Body of pancreas (tissue), 4 donors: ENCODE data around the gene WDFY1. TPM values are rescaled to one million over a fixed set of nuclear protein-coding genes. Genes with fewer than 3 reads are reported as not detected.
"Not testable (repeated sequence)": the region's sequence is repeated elsewhere in the genome, so short reads cannot be mapped to it uniquely, and the experiment has no call there.

Experiments
- ATAC-seq: fragments of 150-250 bp; one replicate; pipeline ENCODE4 v1.9.1; 2016
- DNase-seq, 4 donors: peaks; one replicate each; pipeline ENCODE4 v3.0.0-alpha.2; 2019
- H3K27ac ChIP-seq, 4 donors: fragments of 200-600 bp; sonication (generic); 1 replicate in 3 of 4; 2 replicates in 1 of 4; pipeline versions ENCODE4 v1.5.1 to v1.6.1; 2016 to 2019; ENCODE audit warnings: mild to moderate bottlenecking in 1 of 4, mixed read lengths in 1 of 4, moderate library complexity in 1 of 4
- H3K27me3 ChIP-seq, 2 donors: fragments of 200-600 bp; sonication (generic); one replicate each; pipeline ENCODE4 v1.6.0; 2016; ENCODE audit warnings: mild to moderate bottlenecking in 1 of 2
- H3K36me3 ChIP-seq, 2 donors: fragments of 200-600 bp; sonication (generic); replicated peaks in 1 of 2; 2 replicates each; pipeline ENCODE4 v1.5.1; 2016; ENCODE audit warnings: low read depth in 2 of 2; ENCODE audit not compliant: insufficient read depth in 1 of 2
- H3K4me1 ChIP-seq: fragments of 200-600 bp; sonication (generic); one replicate; pipeline ENCODE4 v1.6.0; 2016
- H3K4me3 ChIP-seq, 2 donors: fragments of 200-600 bp; sonication (generic); 1 replicate in 1 of 2; 2 replicates in 1 of 2; pipeline ENCODE4 v1.5.1; 2016 to 2019
- H3K9me3 ChIP-seq, 3 donors: fragments of 200-600 bp; sonication (generic); 1 replicate in 2 of 3; 2 replicates in 1 of 3; pipeline ENCODE4 v1.5.1; 2016
- POLR2A ChIP-seq, 3 donors: fragments of 450-650 bp; IDR thresholded peaks; one replicate each; pipeline ENCODE4 v1.6.1; 2016; ENCODE audit warnings: antibody characterized with exemption in 3 of 3, mild to moderate bottlenecking in 2 of 3
- WGBS, 2 donors: methylation state at CpG; one replicate each; pipeline ENCODE4 v1.1.5; 2017; 5-methylcytosine and 5-hydroxymethylcytosine counted together
- intact Hi-C: fragments of 100-400 bp; cut with DNase I; formaldehyde crosslinking; loops from one replicate; pipeline ENCODE4 v1.15.1; 2023
- total RNA-seq, 2 donors: library from RNA; depleted of rRNA; stranded (reverse); fragments of >200 nt; gene quantifications; one replicate each; pipeline ENCODE4 v1.1.0, GENCODE V29; 2016
- TF ChIP-seq, protein P1 (sequence below), 7 experiments: fragments of 450-650 bp in 4 of 7; fragments of 200-600 bp in 3 of 7; sonication (generic) in 3 of 7; IDR thresholded peaks; one replicate each; pipeline ENCODE4 v1.5.1; 2016 to 2019; ENCODE audit warnings: antibody characterized with exemption in 7 of 7

Gene WDFY1
- total RNA-seq, 2 donors from 2014 or later: 18.9 to 71.5 TPM

- DNase-seq (no peak), ATAC-seq (no peak)
- Histone ChIP-seq H3K9me3 (no peaks in the 10 kb centered on the region), H3K27me3 (no peaks in the 10 kb centered on the region), H3K4me3 (no peak overlapping the region), H3K27ac (no peak overlapping the region), H3K36me3 (no peaks in the 10 kb centered on the region), H3K4me1 (peaks cover 49% of the 10 kb centered on the region)
- TF ChIP-seq, protein P1, sequence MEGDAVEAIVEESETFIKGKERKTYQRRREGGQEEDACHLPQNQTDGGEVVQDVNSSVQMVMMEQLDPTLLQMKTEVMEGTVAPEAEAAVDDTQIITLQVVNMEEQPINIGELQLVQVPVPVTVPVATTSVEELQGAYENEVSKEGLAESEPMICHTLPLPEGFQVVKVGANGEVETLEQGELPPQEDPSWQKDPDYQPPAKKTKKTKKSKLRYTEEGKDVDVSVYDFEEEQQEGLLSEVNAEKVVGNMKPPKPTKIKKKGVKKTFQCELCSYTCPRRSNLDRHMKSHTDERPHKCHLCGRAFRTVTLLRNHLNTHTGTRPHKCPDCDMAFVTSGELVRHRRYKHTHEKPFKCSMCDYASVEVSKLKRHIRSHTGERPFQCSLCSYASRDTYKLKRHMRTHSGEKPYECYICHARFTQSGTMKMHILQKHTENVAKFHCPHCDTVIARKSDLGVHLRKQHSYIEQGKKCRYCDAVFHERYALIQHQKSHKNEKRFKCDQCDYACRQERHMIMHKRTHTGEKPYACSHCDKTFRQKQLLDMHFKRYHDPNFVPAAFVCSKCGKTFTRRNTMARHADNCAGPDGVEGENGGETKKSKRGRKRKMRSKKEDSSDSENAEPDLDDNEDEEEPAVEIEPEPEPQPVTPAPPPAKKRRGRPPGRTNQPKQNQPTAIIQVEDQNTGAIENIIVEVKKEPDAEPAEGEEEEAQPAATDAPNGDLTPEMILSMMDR (IDR thresholded peaks at IDR 0.05): no peak
- no peak for TF ChIP-seq POLR2A (IDR thresholded peaks at IDR 0.05)
- 48 to 53% methylated on average over 12 of the region's 12 CpGs for WGBS, 2 donors
- intact Hi-C loops: no loop called here
Observed at GRCh38 chr2:223941579-223942277, 3.4 kb downstream of the WDFY1 start.

GRCh38 chr2:223939438-223939837 lies 5.7 kb downstream of the WDFY1 start:
- H3K9me3 ChIP-seq, ATAC-seq, H3K36me3 ChIP-seq, H3K4me3 ChIP-seq, DNase-seq, H3K27ac ChIP-seq, H3K27me3 ChIP-seq, intact Hi-C loops: not testable (repeated sequence)
- H3K4me1 ChIP-seq: peaks cover 72% of the 10 kb centered on the region
- 29 to 45% methylated on average over 2 of the region's 2 CpGs for WGBS, 2 donors

DNA sequence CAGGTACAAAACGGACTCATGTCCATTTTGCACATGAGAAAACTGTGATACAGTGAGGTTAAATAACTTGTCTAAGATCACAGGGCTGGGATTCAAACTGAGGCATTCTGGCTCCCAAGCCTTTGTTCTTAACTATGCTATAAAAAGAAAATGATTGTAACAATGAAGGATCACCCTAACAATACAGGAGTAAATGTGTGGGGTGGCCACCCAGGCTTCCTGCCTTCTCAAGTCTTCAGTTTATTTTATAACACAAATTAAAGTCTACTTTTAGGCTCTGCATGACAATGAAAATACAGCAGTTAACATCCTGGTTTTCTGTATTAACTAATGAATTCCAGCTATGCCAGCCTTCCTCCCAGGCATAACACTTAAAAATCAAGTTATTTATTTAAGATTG lies 7.6 kb downstream of the WDFY1 start:
- Histone ChIP-seq H3K36me3 (no peaks in the 10 kb centered on the region), H3K27me3 (no peaks in the 10 kb centered on the region), H3K4me1 (peaks cover 70% of the 10 kb centered on the region), H3K27ac (no peak overlapping the region), H3K9me3 (no peaks in the 10 kb centered on the region), H3K4me3 (no peak overlapping the region)
- no peak for ATAC-seq
- no peak for TF ChIP-seq POLR2A (IDR thresholded peaks at IDR 0.05)
- intact Hi-C loops: no loop called here
- DNase-seq: no peak
- WGBS, 2 donors: 0 to 3% methylated on average over 1 of the region's 1 CpG

- intact Hi-C loops: no loop called here
- H3K4me3 ChIP-seq: no peak overlapping the region
- no peaks in the 10 kb centered on the region for H3K27me3 ChIP-seq
- peak overlapping the region in 2 of 4 donors; percentile 31 to 43 for H3K27ac ChIP-seq
- ATAC-seq (no peak), DNase-seq (no peak)
- WGBS, 2 donors: 77 to 83% methylated on average over 5 of the region's 5 CpGs
- no peaks in the 10 kb centered on the region for H3K9me3 ChIP-seq
- TF ChIP-seq, protein P1 (IDR thresholded peaks at IDR 0.05): no peak
- TF ChIP-seq POLR2A (IDR thresholded peaks at IDR 0.05): no peak
- H3K36me3 ChIP-seq: no peaks in the 10 kb centered on the region
- H3K4me1 ChIP-seq: peaks cover 68% of the 10 kb centered on the region
Observed at GRCh38 chr2:223936862-223937326, 8.2 kb downstream of the WDFY1 start.

DNA sequence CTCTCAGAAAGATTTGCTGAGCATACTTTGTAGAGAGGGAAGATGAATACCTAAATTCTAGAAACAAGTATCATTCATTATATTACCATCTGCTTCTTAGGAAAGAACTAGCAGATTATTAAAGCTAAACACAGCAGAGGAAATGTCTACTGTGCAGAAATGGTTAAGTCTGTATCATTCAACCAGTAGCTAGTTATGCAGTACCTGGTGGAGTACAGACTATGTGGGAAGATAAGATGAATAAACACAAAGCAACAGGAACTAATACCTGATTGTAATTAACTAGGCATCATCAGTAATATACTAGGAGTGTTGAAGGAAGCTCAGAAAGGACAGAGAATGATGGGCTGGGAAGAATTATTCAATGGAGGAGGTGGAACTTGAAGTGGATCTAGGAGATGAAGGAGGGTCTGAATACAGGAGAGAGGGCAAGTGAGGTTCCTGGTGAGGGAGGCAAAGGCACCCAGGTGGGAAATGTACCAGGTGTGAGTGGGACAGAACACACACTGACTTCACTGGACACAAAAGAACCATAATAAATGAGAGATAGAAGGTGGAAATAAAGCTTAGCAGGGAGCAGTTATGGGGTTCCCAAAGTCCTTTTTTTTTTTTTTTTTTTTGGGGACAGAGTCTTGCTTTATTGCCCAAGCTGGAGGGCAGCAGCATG lies 9.5 kb downstream of the WDFY1 start:
- no peaks in the 10 kb centered on the region for H3K36me3 ChIP-seq
- ATAC-seq (peak; percentile 68), DNase-seq (peak; percentile 26 to 74 (median 44))
- H3K4me1 ChIP-seq: peaks cover 64% of the 10 kb centered on the region
- peak overlapping the region in 2 of 4 donors; percentile 31 to 43 for H3K27ac ChIP-seq
- no peaks in the 10 kb centered on the region for H3K9me3 ChIP-seq
- no peak for TF ChIP-seq POLR2A (IDR thresholded peaks at IDR 0.05)
- TF ChIP-seq, protein P1 (IDR thresholded peaks at IDR 0.05): no peak
- H3K27me3 ChIP-seq: no peaks in the 10 kb centered on the region
- intact Hi-C loops: no loop called here
- H3K4me3 ChIP-seq: no peak overlapping the region
